NCI-H748 (cell line): ENCODE measurements around the gene CBR3.

Experiments used
- DNase-seq: peaks from one replicate; lab custom pipeline; 2025; ENCODE audit not compliant: unreplicated experiment; lab: John Stamatoyannopoulos, UW

Gene CBR3

DNA sequence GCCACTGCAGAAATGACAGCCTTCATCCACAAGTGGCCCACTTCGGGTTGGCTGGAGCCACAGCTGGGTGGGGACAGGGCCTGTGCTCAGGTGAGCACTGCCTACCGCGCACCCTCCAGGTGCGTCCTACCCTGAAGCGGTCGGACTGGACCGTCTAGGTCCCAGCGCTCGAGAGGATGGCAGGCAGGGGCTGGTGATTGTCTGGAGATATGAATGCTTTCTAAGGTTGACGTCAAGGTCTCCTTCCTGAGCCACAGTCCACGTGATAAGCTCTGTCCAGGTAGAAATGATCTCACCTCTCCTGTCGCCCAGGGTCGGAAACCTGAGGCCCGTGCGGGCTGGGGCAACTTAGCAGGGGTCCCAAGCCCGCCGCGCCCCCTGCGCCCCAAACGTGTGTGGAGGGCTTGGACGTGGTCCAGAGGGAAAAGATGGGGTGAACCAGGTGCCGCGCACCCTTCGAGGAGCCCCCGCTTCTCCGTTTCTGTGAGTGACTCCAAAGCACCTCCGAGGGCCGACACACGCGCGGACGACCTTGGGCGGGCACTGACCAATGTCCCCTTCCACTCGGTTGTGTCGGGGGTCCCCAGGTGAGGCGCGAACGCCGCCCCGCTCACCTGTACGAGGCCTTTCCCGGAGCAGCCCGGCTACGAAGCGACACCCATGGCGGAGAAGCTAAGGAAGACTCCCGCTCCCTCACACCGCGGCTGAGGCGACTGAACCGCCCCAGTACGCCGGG lies 20.9 kb downstream of the CBR3 start:
- DNase-seq = peak; percentile 72

DNA sequence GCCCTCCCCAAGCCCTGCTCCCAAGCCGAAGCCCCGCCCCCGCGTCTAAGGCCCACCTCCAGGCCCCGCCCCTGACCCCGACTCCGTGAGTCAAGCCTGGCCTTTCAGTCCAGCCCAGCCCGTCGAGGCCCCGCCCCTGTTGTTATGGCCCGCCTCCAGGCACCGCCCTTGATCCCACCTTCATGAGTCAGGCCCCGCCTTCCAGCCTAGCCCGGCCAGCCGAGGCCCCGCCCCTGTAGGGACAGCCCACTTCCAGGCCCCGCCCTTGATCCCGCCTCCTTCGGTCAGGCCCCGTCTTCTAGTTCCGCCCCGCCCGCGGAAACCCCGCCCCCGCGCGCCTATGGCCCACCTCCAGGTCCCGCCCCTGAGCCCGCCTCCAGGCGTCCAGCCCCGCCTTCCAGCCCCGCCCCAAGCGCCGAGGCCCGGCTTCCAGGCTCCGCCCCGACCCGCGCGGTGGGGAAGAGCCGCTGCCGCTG lies 21.5 kb downstream of the CBR3 start:
- DNase-seq = peak; percentile 95

DNA sequence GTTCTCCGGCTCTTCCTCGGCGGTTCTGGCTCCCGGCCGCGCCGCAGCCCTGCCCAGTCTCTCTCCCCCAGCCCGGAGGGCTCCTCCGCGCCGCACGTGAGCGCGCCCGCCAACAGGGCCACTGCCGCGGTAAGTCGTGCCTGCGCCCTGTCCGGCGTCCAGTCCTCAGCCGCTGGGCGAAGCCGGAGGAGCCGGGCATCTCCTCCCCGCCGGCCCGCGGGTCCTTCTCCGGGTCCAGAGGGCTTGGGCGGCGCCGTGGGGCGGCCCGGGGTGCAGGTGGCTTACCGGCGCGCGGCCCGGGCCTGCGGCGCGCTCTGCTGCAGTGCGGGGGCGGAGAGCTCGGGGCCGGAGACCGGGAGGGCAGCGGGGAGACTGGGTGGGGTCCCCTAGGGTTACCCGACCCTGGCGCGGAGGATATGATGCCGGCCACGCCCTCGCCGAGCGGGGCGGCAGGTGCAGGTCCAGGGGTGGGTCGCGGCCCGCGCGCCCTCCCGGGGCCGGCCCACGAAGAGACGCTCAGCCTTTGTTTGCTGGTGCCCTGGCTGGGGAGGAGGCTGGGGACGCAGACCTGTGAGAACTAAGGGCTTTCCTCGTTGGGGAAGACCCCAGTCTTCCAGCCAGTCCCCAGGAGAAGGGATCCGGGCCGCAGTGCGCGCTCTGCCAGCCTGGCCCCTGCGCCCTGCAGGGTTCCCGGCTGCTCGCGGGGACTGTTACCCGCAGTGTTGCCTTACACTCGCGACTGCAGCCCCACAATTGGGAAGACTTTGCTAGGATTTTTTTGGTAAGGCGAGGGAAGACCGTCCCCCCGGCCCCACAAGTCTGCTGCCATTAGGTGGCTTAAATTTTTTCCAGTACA lies 22.2 kb downstream of the CBR3 start, which contains the start of gene DOP1B:
TSS of gene DOP1B (plus strand) at position 10 of the 856 bp plus-strand sequence. CDS start 7,910 bp downstream, outside the sequence.
- peak; percentile 71 for DNase-seq

DNA sequence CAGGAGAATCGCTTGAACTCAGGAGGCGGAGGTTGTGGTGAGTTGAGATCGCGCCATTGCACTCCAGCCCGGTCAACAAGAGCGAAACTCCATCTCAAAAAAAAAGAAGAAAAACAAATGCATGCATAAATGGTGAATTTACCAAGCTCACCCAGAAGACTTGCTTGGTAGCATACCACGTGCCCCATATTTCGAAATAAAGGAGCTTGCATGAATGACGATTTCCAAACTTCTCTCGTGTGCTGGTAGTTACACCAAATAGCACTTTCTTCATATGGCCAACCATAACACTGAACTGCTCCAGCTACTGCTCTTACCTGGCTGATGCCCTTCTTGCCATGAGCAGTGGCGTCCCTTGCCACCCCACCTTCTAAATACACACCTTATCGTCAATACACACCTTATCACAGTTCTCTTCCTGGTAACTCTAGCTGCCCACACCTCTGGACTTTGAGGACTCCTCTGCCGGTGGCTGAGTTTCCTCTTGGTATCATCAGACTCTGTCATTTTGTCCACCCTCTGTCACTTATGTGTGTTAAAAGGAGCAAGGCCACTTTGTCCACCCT lies 24.6 kb downstream of the CBR3 start:
- DNase-seq = no peak

DNA sequence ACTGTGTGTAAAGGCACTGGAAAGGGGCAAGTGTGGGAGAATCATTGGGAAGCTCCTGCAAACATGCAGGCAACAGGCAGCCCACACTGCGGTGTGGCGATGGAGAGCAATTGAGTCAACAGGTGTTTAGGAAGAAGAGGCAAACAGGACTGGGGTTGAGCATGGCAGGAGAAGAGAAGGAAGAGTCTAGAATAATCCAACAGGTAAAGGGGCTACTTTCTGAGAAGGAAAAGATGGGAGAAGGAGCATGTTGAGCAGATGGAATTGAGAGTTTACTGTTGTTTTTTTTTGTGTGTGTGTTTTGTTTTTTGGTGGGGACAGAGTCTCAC lies 25.9 kb downstream of the CBR3 start:
- DNase-seq = no peak

DNA sequence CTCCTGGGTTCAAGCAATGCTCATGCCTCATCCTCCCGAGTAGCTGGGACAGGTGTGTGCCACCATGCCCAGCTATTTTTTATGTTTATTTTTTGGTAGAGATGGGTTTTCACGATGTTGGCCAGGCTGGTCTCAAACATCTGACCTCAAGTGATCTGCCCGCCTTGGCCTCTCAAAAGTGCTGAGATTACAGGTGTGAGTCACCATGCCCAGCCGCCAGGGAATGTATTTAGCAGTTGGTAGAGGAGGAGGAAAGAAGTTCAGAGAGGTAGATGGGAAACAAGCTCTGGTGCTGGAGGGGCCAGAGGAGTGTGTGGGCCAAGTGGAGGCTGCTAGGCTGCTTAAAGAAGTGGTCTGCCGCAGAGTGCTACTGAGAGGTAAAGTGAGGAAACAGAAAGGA lies 27.8 kb downstream of the CBR3 start:
- no peak for DNase-seq

DNA sequence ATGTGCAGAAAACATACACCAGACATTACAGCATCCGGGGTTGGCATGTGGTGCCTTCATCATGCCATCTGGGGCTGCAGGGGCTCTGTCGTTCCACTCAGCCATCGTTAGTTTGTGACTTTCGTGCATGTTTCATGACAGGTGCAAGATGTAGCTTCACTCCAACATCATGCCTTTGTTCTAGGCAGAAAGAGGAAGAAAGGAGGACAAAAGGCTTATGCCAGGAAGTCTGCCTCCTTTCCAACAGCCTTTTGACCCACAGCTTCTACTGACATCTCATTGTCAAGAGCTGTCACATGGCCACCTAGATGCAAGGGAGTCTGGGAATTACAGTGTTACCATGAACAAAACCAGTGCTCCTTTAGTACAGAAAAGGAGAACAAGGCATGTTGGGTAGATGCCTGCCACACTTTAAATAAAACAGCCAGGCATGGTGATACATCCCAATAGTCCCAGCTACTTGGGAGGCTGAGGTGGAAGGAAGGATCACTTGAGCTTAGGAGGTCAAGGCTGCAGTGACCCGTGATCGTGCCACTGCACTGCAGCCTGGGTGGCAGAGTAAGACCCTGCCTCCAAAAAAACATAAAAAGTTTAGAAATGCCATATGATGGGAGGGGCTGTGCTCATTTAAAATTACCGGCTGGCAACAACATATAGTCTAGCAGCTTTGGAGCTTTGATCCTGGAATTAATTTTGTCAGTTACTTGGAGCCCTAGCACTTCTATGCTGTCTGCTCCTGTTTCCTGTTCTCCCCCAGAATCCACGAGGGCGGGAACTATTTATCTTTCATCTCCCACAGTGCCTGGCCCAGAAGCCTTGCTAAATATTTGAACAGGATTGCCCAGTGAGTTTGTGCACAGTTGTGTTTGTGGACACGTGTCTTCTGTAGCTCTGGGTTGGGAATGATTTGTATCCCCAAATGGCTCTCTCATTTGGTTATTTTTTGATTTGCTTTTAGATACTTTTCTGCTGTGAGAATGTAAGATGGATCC lies 29.2 kb downstream of the CBR3 start:
- peak; percentile 54 for DNase-seq

DNA sequence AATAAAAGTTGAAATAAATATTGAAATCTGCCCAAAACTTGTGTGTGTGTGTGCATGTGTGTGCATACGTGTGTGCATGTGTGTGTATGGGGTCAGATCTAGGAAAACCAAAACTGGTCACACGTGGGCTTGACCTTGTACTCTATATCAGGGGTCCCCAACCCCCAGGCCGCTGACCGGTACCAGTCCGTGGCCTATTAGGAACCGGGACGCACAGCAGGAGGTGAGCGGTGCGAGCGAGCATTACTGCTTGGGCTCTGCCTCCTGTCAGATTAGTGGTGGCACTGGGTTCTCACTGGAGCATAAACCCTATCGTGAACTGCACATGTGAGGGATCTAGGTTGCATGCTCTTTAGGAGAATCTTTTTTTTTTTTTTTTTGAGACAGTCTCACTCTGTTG lies 30.5 kb downstream of the CBR3 start:
- no peak for DNase-seq

DNA sequence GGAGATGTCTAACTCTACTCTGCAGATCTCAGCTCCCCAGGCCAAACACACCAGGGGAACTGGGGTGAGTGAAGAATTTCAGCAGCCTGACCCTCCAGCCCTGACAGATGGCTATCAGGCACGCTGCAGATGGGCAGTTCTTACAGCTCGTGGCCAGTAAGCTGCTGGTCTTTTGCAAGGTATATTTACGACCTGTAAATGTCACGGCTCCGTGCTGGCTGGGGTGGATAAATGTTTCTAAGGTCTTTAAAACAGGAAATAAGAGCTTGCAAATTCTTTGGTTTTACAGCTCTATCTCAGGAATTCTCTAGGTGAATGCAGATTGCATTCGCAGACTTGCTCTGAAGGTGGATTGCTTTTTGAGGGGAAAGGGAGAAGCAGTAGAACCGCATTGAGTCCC lies 31.8 kb downstream of the CBR3 start:
- no peak for DNase-seq

DNA sequence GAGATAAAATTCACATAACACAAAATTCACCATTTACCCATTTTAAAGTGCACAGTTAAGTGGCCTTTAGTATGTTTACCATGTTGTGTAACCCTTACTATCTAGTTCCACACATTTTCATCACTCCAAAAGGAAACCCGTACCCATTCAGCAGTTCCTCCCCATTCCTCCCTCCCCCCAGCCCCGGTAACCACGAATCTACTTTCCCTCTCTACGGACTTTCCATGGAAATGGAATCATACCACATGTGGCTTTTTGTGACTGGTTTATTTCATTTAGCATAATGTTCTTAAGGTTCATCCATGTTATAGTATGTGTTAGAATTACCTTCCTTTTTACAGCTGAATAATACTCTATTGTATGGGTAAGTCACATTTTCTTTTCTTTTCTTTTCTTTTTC lies 32.7 kb downstream of the CBR3 start:
- no peak for DNase-seq

DNA sequence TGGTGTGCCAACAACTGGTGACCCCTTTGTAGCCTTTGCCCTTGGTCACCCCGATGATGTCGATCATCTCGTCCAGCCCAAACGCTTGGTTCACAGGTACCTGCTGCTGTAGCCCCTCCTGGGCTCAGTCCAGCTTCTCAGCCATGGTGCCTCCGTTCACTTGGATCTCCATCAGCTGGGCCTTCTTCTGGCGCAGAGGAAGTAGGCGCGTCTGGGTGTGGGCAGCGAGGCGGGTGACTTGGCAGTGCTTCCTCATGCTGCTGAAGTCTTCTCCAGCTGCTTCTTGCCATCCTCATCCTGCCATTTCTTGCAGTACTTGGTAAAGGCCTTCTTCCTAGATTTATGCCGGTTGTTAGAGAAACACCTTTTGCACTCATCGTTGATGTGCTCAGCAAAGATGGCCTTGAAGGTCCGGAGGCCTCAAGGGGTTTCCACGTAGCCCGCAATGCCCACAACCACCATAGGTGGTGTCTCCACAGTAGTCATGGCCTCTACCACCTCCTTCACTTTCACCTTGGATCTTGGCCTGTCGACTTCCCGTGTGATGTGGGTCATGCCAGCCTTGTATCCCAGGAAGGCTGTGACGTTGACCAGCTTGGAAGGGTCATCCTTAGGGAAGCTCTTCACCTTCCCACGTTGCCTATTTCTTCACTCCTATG lies 34.7 kb downstream of the CBR3 start:
- no peak for DNase-seq

DNA sequence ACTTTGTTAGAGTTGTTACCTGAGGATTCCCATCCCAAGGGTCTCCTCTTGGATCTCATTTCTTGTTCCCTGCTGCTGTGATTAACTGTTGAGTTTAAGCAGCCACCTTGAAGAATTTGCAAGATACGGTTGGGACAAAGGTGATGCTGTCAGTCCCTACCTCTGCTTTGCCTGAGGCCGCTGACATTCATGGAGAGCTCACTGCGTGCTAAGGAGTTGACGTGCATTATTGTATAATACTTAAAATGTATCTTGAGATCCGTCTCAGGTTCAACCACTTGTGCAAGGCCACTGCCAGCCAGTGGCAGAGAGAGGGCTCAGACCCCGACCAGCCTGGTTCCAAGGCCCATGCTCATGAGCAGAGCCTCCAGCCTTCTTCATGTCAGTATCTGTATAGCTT lies 35.9 kb downstream of the CBR3 start:
- no peak for DNase-seq

DNA sequence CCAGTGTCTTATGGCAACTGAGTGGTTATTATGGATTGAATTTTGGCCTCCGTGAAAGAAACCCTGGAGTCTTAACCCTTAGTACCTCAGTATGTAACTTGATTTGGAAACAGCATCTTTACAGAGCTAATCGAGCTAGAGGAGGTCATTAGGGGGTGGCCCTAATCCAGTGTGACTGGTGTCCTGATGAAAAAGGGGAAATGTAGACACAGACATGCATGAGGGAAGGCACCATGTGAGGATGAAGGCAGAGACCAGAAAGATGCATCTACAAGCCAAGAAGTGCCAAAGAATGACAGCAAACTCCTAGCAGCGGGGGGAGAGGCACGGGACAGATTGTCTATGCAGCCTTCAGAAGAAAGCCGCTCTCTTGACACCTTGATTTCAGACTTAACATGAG lies 36.5 kb downstream of the CBR3 start:
- DNase-seq = no peak

DNA sequence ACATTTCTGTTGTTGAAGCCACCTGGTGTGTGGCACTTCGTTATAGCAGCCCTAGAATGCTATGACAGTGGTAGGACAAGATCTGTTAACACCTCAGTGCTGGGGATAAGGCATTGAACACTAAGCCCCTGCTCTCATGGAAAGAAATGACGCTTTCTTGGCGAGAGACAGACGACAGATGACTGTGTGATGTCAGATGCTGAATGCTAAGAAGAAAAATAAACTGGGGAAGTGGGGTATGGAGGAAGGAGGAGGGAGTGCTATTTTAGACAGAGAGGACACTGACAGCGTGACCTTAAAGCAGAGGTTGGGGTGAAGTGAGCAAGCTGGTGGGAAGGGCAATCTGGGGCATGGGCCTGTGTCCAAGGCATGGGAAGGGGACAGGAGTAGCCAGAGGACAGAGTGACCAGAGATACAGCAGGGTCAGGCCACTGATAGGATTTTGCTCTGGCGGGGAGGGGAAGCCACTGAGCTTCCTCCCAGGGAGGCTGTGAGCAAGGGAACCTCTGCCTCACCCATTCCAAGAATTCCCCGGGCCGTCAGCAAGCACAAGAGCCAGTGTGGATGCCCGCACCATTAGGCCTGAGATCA lies 37.0 kb downstream of the CBR3 start:
- DNase-seq = no peak

DNA sequence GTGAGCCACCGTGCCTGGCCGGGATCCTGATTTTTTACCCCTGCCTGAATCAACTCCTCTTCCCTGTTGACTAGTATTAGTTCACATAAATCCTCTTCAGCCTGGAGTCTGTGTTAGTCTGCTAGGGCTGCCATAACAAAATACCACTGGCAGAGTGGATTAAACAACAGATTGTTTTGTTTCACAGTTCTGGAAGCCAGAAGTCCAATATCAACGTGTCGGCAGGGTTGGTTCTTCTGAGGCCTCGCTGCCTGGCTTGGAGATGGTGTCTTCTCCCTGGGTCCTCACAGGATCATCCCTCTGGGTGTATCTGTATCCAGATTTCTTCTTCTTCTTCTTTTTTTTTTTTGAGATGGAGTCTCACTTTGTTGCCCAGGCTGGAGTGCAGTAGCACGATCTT lies 39.9 kb downstream of the CBR3 start:
- DNase-seq = no peak

DNA sequence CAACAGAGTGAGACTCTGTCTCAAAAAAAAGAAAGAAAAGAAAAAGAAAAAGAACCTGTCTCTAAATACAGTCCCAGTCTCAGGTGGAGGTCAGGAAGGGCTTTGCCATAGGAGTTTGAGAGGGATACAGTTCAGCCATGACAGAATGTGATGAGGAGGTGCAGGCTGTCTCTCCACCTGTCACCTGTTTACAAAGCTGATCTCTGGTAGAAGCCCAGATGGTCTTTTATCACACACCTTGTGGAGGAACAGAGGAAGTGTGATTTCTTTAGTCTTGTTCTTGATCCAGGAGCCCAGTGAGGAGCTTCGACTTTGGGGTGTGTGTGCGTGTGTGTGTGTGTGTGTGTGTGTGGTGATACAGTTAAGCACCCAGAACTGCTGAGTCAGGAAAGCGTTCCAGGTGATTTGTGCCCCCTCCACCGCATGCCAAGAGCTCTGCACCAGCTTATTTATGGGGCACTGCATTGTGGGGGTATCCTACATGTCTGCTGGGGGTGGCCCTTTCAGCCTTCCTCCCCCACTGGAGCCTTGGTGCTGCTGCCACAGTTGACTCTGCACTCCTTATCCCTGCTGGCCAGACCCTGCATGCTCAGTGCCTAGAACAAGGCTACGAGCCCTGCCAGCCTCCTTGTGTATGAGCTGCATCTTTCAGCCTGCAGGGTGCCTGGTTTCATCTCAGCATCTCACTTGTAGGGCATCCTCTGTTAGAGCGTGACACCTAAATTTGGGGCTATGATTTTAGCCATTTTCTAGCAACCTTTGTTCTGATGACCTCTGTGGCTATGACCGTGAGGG lies 41.1 kb downstream of the CBR3 start:
- peak; percentile 6 for DNase-seq

DNA sequence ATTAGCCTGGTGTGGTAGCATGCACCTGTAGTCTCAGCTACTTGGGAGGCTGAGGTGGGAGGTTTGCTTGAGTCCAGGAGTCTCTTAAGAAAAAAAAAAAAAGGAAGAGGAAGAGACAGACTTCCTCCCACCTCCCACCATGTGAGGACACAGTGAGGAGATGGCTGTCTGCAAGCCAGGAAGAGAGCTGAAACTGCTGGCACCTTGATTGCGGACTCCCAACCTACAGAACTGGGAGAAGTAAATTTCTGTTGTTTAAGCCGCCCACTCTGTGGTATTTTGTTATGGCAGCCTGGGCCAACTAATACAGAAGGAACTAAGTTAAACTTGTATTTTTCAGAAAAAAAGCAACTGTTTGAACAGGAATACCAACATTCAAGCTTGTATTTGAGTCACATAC lies 43.5 kb downstream of the CBR3 start:
- no peak for DNase-seq

DNA sequence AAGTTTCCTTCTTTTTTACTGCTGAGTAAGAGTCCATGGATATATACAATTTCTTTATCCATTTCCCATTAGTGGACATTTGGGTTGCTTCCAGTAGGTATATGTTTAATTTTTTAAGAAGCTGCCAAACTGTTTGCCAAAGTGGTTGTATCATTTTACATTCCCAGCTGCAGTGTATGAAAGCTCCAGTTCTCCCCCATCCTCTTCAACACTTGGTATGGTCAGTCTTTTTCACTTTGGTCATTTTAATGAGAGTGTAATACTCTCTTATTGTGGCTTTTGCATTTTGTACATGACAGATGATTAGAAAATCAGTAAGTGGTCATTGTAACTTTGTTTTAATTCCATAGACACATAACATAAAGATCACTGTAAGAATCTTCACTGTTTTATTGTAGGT lies 44.3 kb downstream of the CBR3 start:
- DNase-seq = no peak

DNA sequence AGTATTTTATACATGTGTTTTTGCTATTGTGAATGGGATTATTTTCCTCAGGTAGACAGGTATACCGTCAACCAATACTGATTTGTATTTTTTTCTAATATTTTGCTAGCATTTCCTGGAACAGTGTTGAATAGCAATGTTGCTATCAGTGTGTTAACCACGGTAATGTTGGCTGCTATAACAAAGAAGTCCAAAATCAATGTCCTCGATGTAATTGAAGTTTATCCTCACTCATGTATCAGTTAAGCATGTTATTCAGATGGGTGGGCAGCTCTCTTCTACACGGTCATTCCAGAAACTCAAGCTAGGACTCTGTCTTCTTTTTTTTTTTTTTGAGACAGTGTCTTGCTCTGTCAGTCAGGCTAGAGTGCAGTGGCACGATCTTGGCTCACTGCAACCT lies 46.1 kb downstream of the CBR3 start:
- DNase-seq = no peak
